NCI-H1105 treated with DMSO at 0.1 percent for 48 hours (cell line): ENCODE results near the gene CCR6.
A peak's percentile ranks its signal among the peaks of the same experiment; 100 is the strongest.
"Not testable (repeated sequence)": the region's sequence is repeated elsewhere in the genome, so short reads cannot be mapped to it uniquely, and the experiment has no call there.

Source experiments
- DNase-seq: peaks from one replicate; lab custom pipeline; 2025; lab: John Stamatoyannopoulos, UW

CCR6 gene

DNA sequence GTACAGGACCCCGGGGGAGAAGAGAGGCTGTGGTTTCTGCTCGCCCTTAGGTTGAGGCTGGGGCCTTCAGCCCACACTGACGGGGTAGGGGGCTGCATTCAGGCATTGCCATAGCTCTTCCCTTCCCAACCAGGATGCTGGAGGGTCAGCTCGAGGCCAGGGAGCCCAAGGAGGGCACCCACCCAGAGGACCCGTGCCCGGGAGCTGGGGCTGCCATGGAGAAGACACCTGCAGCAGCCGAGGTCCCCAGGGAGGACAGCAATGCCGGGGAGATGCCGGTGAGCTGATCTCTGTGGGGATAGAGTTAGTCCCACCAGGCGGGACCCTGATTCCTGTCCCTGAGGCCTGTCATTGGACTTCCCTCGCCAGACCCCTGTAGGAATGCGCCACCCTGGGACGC, 49.1 kb downstream of the CCR6 start:
- DNase-seq: not testable (repeated sequence)

DNA sequence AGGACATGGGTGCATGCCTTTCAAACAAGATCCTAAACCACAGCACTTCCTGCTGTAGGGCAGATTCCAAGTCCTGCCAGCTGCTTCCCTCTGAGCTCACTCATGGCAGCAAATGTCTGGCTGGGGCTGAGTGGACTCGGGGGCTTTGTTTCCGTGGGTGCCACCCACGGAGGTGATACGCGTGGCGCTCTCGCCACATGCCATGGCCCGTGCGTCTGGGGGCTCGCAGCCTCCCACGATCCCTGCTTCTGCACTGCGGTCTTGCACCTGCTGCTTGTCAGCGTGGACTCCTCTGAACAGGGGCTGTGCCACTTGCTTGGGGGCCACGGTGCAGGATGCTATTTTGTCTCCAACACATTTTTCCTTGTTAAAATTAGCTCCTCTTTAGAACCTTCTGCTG, 54.4 kb downstream of the CCR6 start:
- DNase-seq: not testable (repeated sequence)

DNA sequence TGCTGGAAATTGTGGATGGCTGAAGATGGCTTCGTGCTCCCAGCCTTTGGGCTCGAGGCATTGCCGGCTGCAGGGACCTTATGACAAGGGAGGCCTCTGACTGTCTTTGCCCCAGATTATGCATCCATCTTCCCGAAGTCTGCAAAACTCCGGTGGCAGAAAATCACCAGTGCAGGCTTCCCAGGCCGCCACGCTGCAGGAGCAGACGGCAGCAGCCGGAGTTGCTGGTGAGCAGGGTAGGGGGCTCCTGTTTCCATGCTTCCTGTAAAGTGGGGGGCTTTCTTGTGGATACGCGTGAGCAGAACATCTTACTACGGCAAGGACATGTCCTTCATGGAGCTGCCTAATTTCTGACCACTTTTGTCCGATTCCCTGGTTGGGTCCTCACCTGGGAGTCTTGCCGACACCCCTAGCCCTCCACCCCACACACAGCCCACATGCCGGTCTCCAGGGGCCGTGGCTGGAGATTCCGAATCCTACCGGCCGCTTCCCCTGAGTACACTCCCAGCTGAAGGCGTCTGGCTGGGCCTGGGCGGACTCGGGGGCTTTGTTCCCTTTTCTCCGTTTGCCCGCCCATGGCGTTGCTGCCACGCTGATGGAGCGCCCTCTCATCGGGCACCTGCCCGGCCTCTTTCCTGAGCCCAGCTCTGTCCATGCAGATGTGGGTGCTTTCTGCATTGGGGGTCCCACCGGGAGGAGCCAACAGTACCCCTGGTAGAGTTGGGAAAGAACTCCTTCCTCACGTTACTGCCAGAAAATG, 56.2 kb downstream of the CCR6 start:
- not testable (repeated sequence) for DNase-seq

GRCh38 chr6:167180086-167180485, 57.2 kb downstream of the CCR6 start:
- DNase-seq: not testable (repeated sequence)

DNA sequence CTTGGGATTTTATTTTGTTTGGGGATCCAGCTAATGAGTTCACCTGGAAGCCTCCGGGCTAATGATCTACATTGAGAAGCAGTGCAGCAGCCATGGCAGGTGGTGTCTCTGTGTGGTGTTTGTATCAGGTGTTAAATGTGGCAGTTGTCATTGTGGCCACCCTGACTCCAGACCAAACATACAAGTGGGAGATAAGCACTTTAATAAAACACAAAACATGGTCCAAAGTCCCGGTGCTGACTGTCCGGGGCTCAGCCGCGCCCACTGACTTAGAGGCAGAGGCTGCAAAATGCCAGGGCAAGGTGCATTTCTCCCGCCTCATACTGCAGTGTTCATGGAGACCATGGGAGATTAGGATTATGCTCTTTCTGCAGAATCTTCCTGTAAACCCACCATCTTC, 58.5 kb downstream of the CCR6 start:
- not testable (repeated sequence) for DNase-seq

- not testable (repeated sequence) for DNase-seq
Measured at GRCh38 chr6:167182913-167183314, 60.0 kb downstream of the CCR6 start.

- peak; percentile 14 for DNase-seq
Measured at GRCh38 chr6:167185101-167185500, 62.2 kb downstream of the CCR6 start.

GRCh38 chr6:167187275-167187674, 64.4 kb downstream of the CCR6 start:
- DNase-seq: not testable (repeated sequence)
